ENCODE measurements around the gene SLC20A1. TPM values are rescaled to one million over a fixed set of nuclear protein-coding genes. Genes with fewer than 3 reads are reported as not detected.
"Not testable (repeated sequence)": the region's sequence is repeated elsewhere in the genome, so short reads cannot be mapped to it uniquely, and the experiment has no call there.

The SLC20A1 gene
- total RNA-seq, 1 experiment from 2014 or later = 123 TPM

- H3K56ac ChIP-seq (ENCODE audit: insufficient read length, low read depth, low read length) = no peak overlapping the region
- TF ChIP-seq CTCF (conservative IDR thresholded peaks at IDR 0.05) = no peak
- H3K9me3 ChIP-seq (ENCODE audit: control insufficient read depth, low read depth, low read length) = no peaks in the 10 kb centered on the region
- no peaks in the 10 kb centered on the region for H3K4me1 ChIP-seq (ENCODE audit: insufficient read depth, low read length)
- Mint-ChIP-seq H3K36me3 (ENCODE audit: insufficient read depth in 1 of 3, low read depth in 3 of 3) (peaks cover 16 to 38% (median 20%) of the 10 kb centered on the region in 3 experiments; a peak in 6 of 7 replicates), H3K27ac (peak overlapping the region in 1 of 3 experiments; percentile 32; a peak in 1 of 7 replicates), H3K4me3 (no peak overlapping the region), H3K9me3 (no peaks in the 10 kb centered on the region), H3K27me3 (ENCODE audit: low read depth) (no peaks in the 10 kb centered on the region), H3K4me1 (peaks cover 5 to 8% of the 10 kb centered on the region in 2 experiments)
- H2BK5ac ChIP-seq (ENCODE audit: insufficient read length, low read length) = no peak overlapping the region
- H3K18ac ChIP-seq (ENCODE audit: insufficient read length, low read depth, low read length) = no peak overlapping the region
- H3K79me1 ChIP-seq (ENCODE audit: insufficient read depth, low read depth, low read length, poor library complexity, severe bottlenecking) = no peaks in the 10 kb centered on the region
- H3K27me3 ChIP-seq (ENCODE audit: insufficient read depth, low read length) = no peaks in the 10 kb centered on the region
- WGBS (ENCODE audit: extremely low coverage, insufficient read length, low lambda C conversion rate) = no CpG with 5 or more reads among the region's 3 CpGs
- no peak overlapping the region for H2BK15ac ChIP-seq (ENCODE audit: low read depth, low read length)
- H2BK12ac ChIP-seq (ENCODE audit: insufficient read length, low read depth, low read length) = no peak overlapping the region
- no peak overlapping the region for H3K27ac ChIP-seq (ENCODE audit: insufficient read length, low read depth, low read length)
- no peak for DNase-seq
- H3T11ph ChIP-seq (ENCODE audit: low read length) = no peak overlapping the region
- no peak overlapping the region for H3K4ac ChIP-seq (ENCODE audit: low read depth, low read length)
- H2AFZ ChIP-seq (ENCODE audit: low read length) = no peak overlapping the region
- no peak overlapping the region for H3K23ac ChIP-seq (ENCODE audit: insufficient read length, low read depth, low read length)
- H2BK120ac ChIP-seq (ENCODE audit: low read depth, low read length, poor library complexity, severe bottlenecking) = no peak overlapping the region
- no peak overlapping the region for H4K91ac ChIP-seq (ENCODE audit: insufficient read length, low read depth, low read length)
- no peak overlapping the region for H3K4me2 ChIP-seq (ENCODE audit: insufficient read depth, insufficient read length, low read length)
- no peaks in the 10 kb centered on the region for H3K23me2 ChIP-seq (ENCODE audit: insufficient read length, low read depth, low read length, poor library complexity, severe bottlenecking)
- no peak overlapping the region for H3K14ac ChIP-seq (ENCODE audit: insufficient read depth, low read length)
- no peak overlapping the region for H4K8ac ChIP-seq (replicated peaks; ENCODE audit: insufficient read length, low read depth, low read length)
- H3K9ac ChIP-seq (ENCODE audit: extremely low read depth, insufficient read length, low read length) = no peak overlapping the region
- H4K20me1 ChIP-seq (ENCODE audit: control insufficient read depth, insufficient read depth, insufficient read length) = no peaks in the 10 kb centered on the region
- no peak overlapping the region for H2AK5ac ChIP-seq (ENCODE audit: insufficient read length, low read length)
- no peak overlapping the region for H2BK20ac ChIP-seq (ENCODE audit: low read depth, low read length, poor library complexity, severe bottlenecking)
- no peaks in the 10 kb centered on the region for H3K79me2 ChIP-seq (ENCODE audit: insufficient read depth, low read length)
- H4K5ac ChIP-seq (ENCODE audit: insufficient read length, low read depth, low read length) = no peak overlapping the region
Measured at GRCh38 chr2:112666761-112667122, 21.0 kb downstream of the SLC20A1 start.

GRCh38 chr2:112667540-112667939 is 21.8 kb downstream of the SLC20A1 start:
- DNase-seq; H2BK12ac ChIP-seq (ENCODE audit: insufficient read length, low read depth, low read length); H3K4me3 Mint-ChIP-seq; H3K79me1 ChIP-seq (ENCODE audit: insufficient read depth, low read depth, low read length, poor library complexity, severe bottlenecking); H3K27me3 ChIP-seq (ENCODE audit: insufficient read depth, low read length); H3K4me2 ChIP-seq (ENCODE audit: insufficient read depth, insufficient read length, low read length); H4K5ac ChIP-seq (ENCODE audit: insufficient read length, low read depth, low read length); H3K9ac ChIP-seq (ENCODE audit: extremely low read depth, insufficient read length, low read length); H3K14ac ChIP-seq (ENCODE audit: insufficient read depth, low read length); H3K4ac ChIP-seq (ENCODE audit: low read depth, low read length); H2BK20ac ChIP-seq (ENCODE audit: low read depth, low read length, poor library complexity, severe bottlenecking); H3K56ac ChIP-seq (ENCODE audit: insufficient read length, low read depth, low read length); H3K27me3 Mint-ChIP-seq (ENCODE audit: low read depth); H4K8ac ChIP-seq (replicated peaks; ENCODE audit: insufficient read length, low read depth, low read length); H3K23ac ChIP-seq (ENCODE audit: insufficient read length, low read depth, low read length); H4K20me1 ChIP-seq (ENCODE audit: control insufficient read depth, insufficient read depth, insufficient read length); H2BK120ac ChIP-seq (ENCODE audit: low read depth, low read length, poor library complexity, severe bottlenecking); H2AFZ ChIP-seq (ENCODE audit: low read length); H4K91ac ChIP-seq (ENCODE audit: insufficient read length, low read depth, low read length); H2BK15ac ChIP-seq (ENCODE audit: low read depth, low read length); H3K9me3 Mint-ChIP-seq; H3K18ac ChIP-seq (ENCODE audit: insufficient read length, low read depth, low read length); H3K23me2 ChIP-seq (ENCODE audit: insufficient read length, low read depth, low read length, poor library complexity, severe bottlenecking); H3K79me2 ChIP-seq (ENCODE audit: insufficient read depth, low read length); H2AK5ac ChIP-seq (ENCODE audit: insufficient read length, low read length); H3K27ac Mint-ChIP-seq; H3K27ac ChIP-seq (ENCODE audit: insufficient read length, low read depth, low read length); H3K4me1 ChIP-seq (ENCODE audit: insufficient read depth, low read length); H3K9me3 ChIP-seq (ENCODE audit: control insufficient read depth, low read depth, low read length); H2BK5ac ChIP-seq (ENCODE audit: insufficient read length, low read length); H3T11ph ChIP-seq (ENCODE audit: low read length): not testable (repeated sequence)
- Mint-ChIP-seq H3K36me3 (ENCODE audit: insufficient read depth in 1 of 3, low read depth in 3 of 3) (peaks cover 13 to 33% (median 15%) of the 10 kb centered on the region in 3 experiments; a peak in 6 of 7 replicates), H3K4me1 (peaks cover 10 to 14% of the 10 kb centered on the region in 2 experiments)
- WGBS (ENCODE audit: extremely low coverage, insufficient read length, low lambda C conversion rate) = no CpG with 5 or more reads among the region's 6 CpGs

Measured in H9 (cell line).